NCI-H510A (cell line): ENCODE measurements around the gene MARCHF3.
"Not testable (repeated sequence)": the region's sequence is repeated elsewhere in the genome, so short reads cannot be mapped to it uniquely, and the experiment has no call there.

Source experiments
- DNase-seq: peaks from one replicate; lab custom pipeline; 2025; lab: John Stamatoyannopoulos, UW

MARCHF3 gene

GRCh38 chr5:127011961-127012644 lies 18.3 kb downstream of the MARCHF3 start:
- DNase-seq = no peak

- no peak for DNase-seq
Measured at GRCh38 chr5:127011153-127011552, 19.2 kb downstream of the MARCHF3 start.

GRCh38 chr5:127010362-127010761 lies 20.0 kb downstream of the MARCHF3 start:
- DNase-seq = no peak

GRCh38 chr5:127009784-127010183 lies 20.6 kb downstream of the MARCHF3 start:
- no peak for DNase-seq

- DNase-seq = no peak
Measured at GRCh38 chr5:127008300-127008975, 21.9 kb downstream of the MARCHF3 start.

GRCh38 chr5:127007522-127007921 lies 22.8 kb downstream of the MARCHF3 start:
- no peak for DNase-seq

GRCh38 chr5:127006744-127007143 lies 23.6 kb downstream of the MARCHF3 start:
- DNase-seq = no peak

GRCh38 chr5:127005282-127005681 lies 25.1 kb downstream of the MARCHF3 start:
- DNase-seq = not testable (repeated sequence)

- no peak for DNase-seq
Measured at GRCh38 chr5:127004721-127005120, 25.6 kb downstream of the MARCHF3 start.

GRCh38 chr5:127003798-127004495 lies 26.4 kb downstream of the MARCHF3 start:
- DNase-seq = no peak

- DNase-seq = no peak
Measured at GRCh38 chr5:127002390-127002789, 28.0 kb downstream of the MARCHF3 start.

- DNase-seq = no peak
Measured at GRCh38 chr5:127001621-127002296, 28.6 kb downstream of the MARCHF3 start.

GRCh38 chr5:126998895-126999570 lies 31.3 kb downstream of the MARCHF3 start:
- DNase-seq = no peak

- no peak for DNase-seq
Measured at GRCh38 chr5:126998201-126998631, 32.1 kb downstream of the MARCHF3 start.

GRCh38 chr5:126995689-126996088 lies 34.7 kb downstream of the MARCHF3 start:
- no peak for DNase-seq

- no peak for DNase-seq
Measured at GRCh38 chr5:126995039-126995438, 35.3 kb downstream of the MARCHF3 start.

GRCh38 chr5:126994485-126994884 lies 35.9 kb downstream of the MARCHF3 start:
- DNase-seq = no peak

GRCh38 chr5:126988021-126988569 lies 42.3 kb downstream of the MARCHF3 start:
- no peak for DNase-seq

- no peak for DNase-seq
Measured at GRCh38 chr5:126987271-126987899, 43.0 kb downstream of the MARCHF3 start.

GRCh38 chr5:126984632-126985031 lies 45.7 kb downstream of the MARCHF3 start:
- DNase-seq = no peak

GRCh38 chr5:126983874-126984266 lies 46.5 kb downstream of the MARCHF3 start:
- DNase-seq = no peak
